T47D (cell line): ENCODE data around the gene PRMT9.
A peak's percentile ranks its signal among the peaks of the same experiment; 100 is the strongest.

Source experiments
- DNase-seq, 2 experiments: peaks; one replicate each; pipeline versions ENCODE4 v3.0.0 to v3.0.0-alpha.2; 2011 to 2012; ENCODE audit warnings: low read depth in 1 of 2, low spot score in 1 of 2
- JUND ChIP-seq: IDR thresholded peaks from 2 replicates; pipeline ENCODE4 v1.6.1; 2012; ENCODE audit warnings: low read depth
- in situ Hi-C: cut with HindIII; loops from 2 replicates; pipeline ENCODE4 v1.10.0; 2016; ENCODE audit warnings: low sequenced_read_pairs, low pct_unique_long_range_greater_than_20kb

The PRMT9 gene

GRCh38 chr4:147599206-147599605 is 84.8 kb downstream of the PRMT9 start:
- no peak for DNase-seq
- in situ Hi-C loops = no loop called here
- TF ChIP-seq JUND = no peak

DNA sequence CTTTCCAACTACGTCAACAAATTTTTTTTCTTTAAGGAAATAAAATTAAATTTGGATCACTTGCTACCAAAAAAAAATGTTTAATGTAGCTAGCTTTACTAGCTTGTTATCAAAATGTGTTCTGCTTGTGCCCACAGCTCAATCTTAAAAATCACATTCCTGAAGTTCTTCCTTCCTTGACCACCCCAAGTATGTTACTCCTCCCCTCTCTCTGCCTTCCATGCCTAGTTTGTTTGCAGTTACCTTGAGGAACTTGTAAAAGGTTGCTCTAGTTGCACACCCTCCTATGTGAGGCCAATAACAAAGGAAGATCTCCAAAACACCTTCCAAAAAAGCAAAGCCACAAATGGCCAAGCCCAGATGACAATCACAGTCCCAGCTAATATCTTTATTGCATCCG is 86.4 kb downstream of the PRMT9 start:
- no peak for TF ChIP-seq JUND
- in situ Hi-C loops = no loop called here

DNA sequence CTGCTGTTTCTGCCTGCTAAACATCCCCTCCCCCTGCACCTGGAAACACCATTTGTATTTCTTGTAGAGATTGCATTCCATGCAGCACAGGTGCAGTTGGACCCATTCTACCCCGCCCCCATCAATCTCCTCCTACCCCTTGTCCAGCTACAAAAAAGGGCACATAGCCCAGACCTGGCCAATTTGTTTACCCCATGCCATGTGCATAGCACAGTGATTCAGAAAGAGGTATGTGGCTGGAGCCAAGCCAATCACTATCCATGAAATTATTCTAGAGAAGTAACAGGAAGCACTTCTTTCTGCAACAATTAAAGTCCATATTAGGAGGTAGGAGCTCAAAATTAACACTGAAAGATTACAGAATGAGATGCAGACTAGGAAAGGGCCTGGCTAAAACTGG is 87.0 kb downstream of the PRMT9 start:
- TF ChIP-seq JUND = no peak
- DNase-seq = no peak
- in situ Hi-C loops = no loop called here

More for the DNA sequence above, 86.4 kb downstream of the PRMT9 start:
- no peak for DNase-seq

DNA sequence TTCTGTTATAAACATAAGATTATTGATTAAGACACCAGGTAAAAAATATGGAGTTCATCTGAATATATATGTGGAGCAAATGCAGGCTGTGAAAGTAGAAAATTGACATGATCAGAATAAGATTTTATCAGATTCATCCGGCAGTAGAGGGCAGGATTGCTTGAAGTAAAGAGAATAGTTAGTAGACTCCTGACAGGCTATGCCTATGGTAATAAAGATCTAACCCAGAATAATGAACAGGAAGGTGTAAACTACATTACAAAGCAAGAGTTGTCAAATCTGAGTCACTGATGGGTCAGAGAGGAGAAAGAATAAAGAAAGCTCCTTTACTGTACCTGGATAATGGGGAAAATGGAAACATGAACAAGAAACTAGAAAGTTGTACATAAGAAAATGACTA is 87.6 kb downstream of the PRMT9 start:
- no peak for DNase-seq
- no peak for TF ChIP-seq JUND
- in situ Hi-C loops = no loop called here

DNA sequence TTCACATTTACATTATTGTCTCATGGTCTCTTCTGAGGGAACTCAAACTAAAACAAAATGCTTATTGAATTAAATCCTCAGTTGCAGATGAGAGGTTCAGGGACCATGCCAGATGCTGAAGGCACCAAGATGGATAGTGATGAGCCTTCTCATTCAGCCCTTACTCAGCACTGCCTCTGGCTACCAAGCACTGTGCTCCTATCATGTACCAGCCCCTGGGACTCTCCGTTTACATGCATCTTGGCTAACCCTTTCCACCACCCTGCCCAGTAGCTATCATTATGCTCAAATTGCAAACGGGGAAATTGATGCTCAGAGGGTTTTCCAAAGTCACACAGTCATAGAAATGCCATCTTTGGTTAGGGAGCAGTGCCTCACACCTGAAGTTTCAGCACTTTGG is 89.4 kb downstream of the PRMT9 start:
- DNase-seq = no peak
- no peak for TF ChIP-seq JUND
- in situ Hi-C loops = no loop called here

DNA sequence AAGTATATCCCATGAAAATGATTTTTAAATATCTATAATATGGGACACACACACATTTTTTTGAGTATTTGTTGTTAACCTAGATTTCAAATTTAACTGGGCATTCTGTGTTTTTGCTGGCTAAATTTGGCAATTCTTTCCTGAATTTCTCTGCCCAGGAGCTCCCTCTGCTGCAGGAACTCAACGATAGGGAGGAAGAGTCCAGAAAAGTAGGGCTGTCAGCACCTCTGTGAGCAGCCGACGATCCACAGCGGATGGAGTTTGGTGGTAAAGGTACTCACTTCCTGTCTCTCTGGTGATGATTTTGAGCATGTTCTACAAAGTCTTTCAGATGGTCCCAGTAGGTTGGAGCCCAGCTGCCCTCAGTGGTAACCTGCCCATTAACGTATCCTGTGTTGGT is 89.9 kb downstream of the PRMT9 start:
- in situ Hi-C loops = no loop called here

DNA sequence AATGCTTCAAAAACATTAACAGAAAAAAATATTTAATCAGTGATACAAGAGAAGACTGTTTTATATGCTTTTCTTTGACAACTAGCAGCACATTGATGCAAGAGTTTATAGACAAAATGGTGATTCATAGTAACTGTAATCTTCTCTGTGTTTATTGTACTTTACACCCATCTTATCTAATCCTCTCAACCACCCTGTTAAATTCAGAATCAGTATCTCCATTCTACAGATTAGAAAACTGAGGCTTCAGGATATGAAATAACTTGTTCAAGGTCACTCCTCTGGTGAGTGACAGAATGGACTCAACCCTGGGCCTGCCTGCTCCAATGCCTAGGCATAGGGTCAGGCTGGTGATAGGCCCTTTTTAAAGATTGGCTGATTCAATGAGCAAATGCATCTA is 92.9 kb downstream of the PRMT9 start:
- in situ Hi-C loops = no loop called here
- no peak for DNase-seq
- no peak for TF ChIP-seq JUND

More for the DNA sequence above, 89.9 kb downstream of the PRMT9 start:
- no peak for TF ChIP-seq JUND
- DNase-seq = no peak

GRCh38 chr4:147590249-147590920 is 93.6 kb downstream of the PRMT9 start:
- in situ Hi-C loops = no loop called here
- DNase-seq = peak in 1 of 2 experiments; percentile 53
- TF ChIP-seq JUND = no peak

DNA sequence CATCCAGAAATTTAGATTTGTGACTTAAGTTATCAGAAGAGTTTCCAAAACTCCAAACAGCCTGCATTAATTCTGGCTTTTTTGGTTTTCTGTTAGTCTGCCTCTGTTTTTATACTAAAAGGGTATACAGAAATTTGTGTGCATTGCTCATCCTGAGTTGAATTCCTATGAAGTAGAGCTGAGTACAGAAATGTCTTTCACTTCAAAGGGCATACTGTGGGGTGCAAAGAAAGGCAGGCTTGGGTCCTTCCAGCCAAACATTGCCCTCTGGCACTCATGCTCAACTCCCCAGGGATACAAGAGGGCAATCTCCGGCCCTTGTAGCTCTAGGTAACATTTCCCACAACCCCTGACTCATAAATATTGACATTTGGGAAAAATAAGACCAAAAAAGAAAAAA is 94.4 kb downstream of the PRMT9 start:
- no peak for DNase-seq
- in situ Hi-C loops = no loop called here
- no peak for TF ChIP-seq JUND
